Endothelial cell (in vitro differentiated cells): ENCODE measurements around the gene OPN4. TPM values are rescaled to one million over a fixed set of nuclear protein-coding genes. Genes with fewer than 3 reads are reported as not detected.

Experiments
- DNase-seq: peaks from one replicate; pipeline ENCODE4 v3.0.0; 2021; ENCODE audit warnings: low spot score
- H3K27ac Mint-ChIP-seq: one replicate; pipeline ENCODE4 v1.8.0; 2021; ENCODE audit warnings: mixed read lengths, inconsistent platforms; ENCODE audit not compliant: unreplicated experiment
- H3K27me3 Mint-ChIP-seq: one replicate; pipeline ENCODE4 v1.8.0; 2021; ENCODE audit warnings: mild to moderate bottlenecking, moderate library complexity, mixed read lengths, inconsistent platforms; ENCODE audit not compliant: unreplicated experiment
- H3K36me3 Mint-ChIP-seq: one replicate; pipeline ENCODE4 v1.8.0; 2021; ENCODE audit warnings: mild to moderate bottlenecking, low read depth, mixed read lengths, inconsistent platforms; ENCODE audit not compliant: unreplicated experiment
- H3K4me1 Mint-ChIP-seq: one replicate; pipeline ENCODE4 v1.8.0; 2021; ENCODE audit warnings: mild to moderate bottlenecking, mixed read lengths, inconsistent platforms; ENCODE audit not compliant: unreplicated experiment
- H3K4me3 Mint-ChIP-seq: one replicate; pipeline ENCODE4 v1.8.0; 2021; ENCODE audit warnings: mild to moderate bottlenecking, mixed read lengths, inconsistent platforms; ENCODE audit not compliant: unreplicated experiment
- H3K9me3 Mint-ChIP-seq: one replicate; pipeline ENCODE4 v1.8.0; 2021; ENCODE audit warnings: mixed read lengths, inconsistent platforms; ENCODE audit not compliant: unreplicated experiment
- total RNA-seq: library from RNA; stranded (reverse); fragmentation: NEBNext Ultra II Directional; extraction: Animal tissue kit (Norgen Biotek cat#: 25700); gene quantifications from one replicate; pipeline ENCODE4 v1.2.1, GENCODE V29; 2021; ENCODE audit not compliant: unreplicated experiment
- TF ChIP-seq, protein P1 (sequence below): fragments of 200-600 bp; sonication (generic); IDR thresholded peaks from one replicate; pipeline ENCODE4 v1.5.0; 2021; ENCODE audit warnings: antibody characterized with exemption; ENCODE audit not compliant: unreplicated experiment

Gene OPN4
- total RNA-seq, 1 donor from 2014 or later, result not detected

DNA sequence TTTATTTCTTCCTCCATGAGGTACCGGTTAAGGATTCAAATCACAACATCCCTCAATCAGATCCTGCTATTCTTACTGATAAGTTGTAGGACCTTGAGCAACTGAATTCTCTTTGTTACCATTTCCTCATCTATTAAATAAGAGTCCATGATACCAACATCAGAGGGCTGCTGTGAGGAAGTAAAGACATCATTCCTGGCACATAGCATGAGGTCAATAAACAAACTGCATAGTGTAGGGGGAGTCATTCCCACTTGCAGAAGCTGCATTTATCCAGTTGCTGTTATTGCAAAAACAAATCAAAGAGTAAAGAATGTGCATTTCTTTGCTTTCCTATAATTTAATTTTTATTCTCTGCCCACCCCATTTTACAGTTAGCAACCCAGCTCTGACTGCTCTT, 50.8 kb downstream of the OPN4 start:
- no peak for DNase-seq
- no peak overlapping the region for H3K27ac Mint-ChIP-seq
- no peaks in the 10 kb centered on the region for H3K36me3 Mint-ChIP-seq
- H3K9me3 Mint-ChIP-seq, result no peaks in the 10 kb centered on the region
- no peak overlapping the region for H3K4me3 Mint-ChIP-seq
- H3K27me3 Mint-ChIP-seq, result peaks cover 5% of the 10 kb centered on the region
- TF ChIP-seq, protein P1, sequence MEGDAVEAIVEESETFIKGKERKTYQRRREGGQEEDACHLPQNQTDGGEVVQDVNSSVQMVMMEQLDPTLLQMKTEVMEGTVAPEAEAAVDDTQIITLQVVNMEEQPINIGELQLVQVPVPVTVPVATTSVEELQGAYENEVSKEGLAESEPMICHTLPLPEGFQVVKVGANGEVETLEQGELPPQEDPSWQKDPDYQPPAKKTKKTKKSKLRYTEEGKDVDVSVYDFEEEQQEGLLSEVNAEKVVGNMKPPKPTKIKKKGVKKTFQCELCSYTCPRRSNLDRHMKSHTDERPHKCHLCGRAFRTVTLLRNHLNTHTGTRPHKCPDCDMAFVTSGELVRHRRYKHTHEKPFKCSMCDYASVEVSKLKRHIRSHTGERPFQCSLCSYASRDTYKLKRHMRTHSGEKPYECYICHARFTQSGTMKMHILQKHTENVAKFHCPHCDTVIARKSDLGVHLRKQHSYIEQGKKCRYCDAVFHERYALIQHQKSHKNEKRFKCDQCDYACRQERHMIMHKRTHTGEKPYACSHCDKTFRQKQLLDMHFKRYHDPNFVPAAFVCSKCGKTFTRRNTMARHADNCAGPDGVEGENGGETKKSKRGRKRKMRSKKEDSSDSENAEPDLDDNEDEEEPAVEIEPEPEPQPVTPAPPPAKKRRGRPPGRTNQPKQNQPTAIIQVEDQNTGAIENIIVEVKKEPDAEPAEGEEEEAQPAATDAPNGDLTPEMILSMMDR, result no peak
- no peaks in the 10 kb centered on the region for H3K4me1 Mint-ChIP-seq

DNA sequence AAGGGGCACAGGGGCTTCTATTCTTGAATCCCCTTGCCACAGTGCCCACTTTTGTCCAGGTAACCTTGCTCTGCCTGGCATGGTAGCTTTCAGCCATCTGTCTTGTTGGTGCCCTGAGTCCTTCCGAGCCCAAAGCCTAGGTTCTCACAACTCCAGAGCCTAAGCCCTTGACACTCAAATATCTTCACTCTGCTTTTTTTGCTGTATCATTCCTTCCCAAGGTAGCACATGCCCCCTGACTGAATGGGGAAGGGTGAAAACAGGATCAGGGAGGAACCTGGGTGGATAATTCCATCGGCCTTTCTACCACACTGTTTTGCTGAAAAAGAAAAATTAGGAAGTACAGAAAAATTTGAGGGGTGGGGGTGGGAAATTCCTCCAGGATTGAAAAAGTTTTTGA, 51.6 kb downstream of the OPN4 start:
- no peak for DNase-seq
- no peaks in the 10 kb centered on the region for H3K9me3 Mint-ChIP-seq
- TF ChIP-seq, protein P1, result no peak
- H3K4me3 Mint-ChIP-seq, result no peak overlapping the region
- H3K27me3 Mint-ChIP-seq, result peaks cover 13% of the 10 kb centered on the region
- no peaks in the 10 kb centered on the region for H3K36me3 Mint-ChIP-seq
- H3K4me1 Mint-ChIP-seq, result peaks cover 5% of the 10 kb centered on the region
- no peak overlapping the region for H3K27ac Mint-ChIP-seq

DNA sequence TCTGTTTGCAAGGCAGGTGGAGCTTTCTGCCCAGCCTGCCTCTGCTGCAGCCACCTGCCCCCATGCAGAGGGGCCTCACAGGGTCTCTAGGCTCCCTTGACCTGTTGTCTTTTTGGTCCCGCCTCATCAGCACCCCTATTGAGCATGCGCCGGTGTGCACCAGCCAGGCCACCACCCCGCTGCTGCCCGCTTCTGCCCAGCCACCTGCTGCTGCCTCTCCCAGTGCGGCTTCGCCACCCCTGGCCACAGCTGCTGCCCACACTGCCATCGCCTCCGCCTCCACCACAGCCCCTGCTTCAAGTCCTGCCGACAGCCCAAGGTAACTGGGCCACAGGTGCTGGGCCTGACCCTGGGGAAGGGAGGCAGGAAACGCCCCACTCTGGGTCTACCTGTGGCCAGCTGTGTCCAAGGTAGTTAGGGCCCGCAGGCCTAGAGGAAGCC, 52.1 kb downstream of the OPN4 start:
- H3K4me1 Mint-ChIP-seq, result peaks cover 6% of the 10 kb centered on the region
- no peak for DNase-seq
- peaks cover 13% of the 10 kb centered on the region for H3K27me3 Mint-ChIP-seq
- TF ChIP-seq, protein P1, result no peak
- H3K27ac Mint-ChIP-seq, result no peak overlapping the region
- no peaks in the 10 kb centered on the region for H3K36me3 Mint-ChIP-seq
- H3K4me3 Mint-ChIP-seq, result no peak overlapping the region
- no peaks in the 10 kb centered on the region for H3K9me3 Mint-ChIP-seq

DNA sequence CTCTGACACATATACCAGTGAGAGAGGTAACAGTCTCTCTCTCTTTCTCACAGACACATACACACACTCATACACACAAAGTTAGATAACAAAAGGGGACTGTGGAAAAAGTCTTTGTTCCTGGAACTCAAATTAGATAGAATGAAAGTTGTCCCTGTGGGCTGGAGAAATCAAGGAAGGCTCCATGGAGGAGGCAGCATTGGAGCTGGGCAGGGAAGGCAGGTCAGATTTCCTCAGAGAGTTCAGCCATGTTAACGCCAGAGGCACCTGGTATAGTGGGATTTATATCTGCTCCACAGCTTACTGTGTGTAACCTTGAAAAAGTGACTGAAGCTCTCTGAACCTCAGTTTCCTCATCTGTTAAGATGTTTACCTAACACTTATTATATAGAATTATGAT, 52.6 kb downstream of the OPN4 start:
- Mint-ChIP-seq H3K36me3 (no peaks in the 10 kb centered on the region), H3K9me3 (no peaks in the 10 kb centered on the region), H3K4me3 (no peak overlapping the region), H3K27me3 (peaks cover 12% of the 10 kb centered on the region), H3K4me1 (peaks cover 6% of the 10 kb centered on the region), H3K27ac (no peak overlapping the region)
- no peak for DNase-seq
- TF ChIP-seq, protein P1, result no peak

DNA sequence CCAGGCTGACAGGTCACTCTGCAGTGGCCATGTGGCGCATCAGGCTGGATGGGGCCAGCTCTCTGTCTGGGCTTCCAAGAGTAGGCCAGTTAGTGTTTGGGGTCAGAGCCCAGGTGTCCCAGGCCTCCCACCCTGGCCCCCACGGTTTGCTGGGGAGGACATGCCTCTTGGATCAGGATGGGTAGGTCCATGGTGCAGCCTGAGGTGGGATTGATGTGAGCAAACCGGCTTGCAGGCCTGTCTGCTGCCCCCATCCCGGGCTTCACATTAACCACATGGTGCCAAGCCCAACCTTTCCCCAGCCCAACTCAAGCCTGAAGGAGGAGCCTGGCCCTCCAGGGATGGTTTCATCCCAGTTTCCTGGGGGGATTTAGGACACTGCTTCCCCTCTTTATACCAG, 53.2 kb downstream of the OPN4 start:
- Mint-ChIP-seq H3K4me1 (peaks cover 10% of the 10 kb centered on the region), H3K36me3 (no peaks in the 10 kb centered on the region), H3K4me3 (no peak overlapping the region), H3K9me3 (no peaks in the 10 kb centered on the region), H3K27ac (no peak overlapping the region), H3K27me3 (peaks cover 13% of the 10 kb centered on the region)
- TF ChIP-seq, protein P1, result no peak
- no peak for DNase-seq
